ENCODE data around the gene CHRM5.

Gene CHRM5

GRCh38 chr15:34102175-34102925 lies 134.1 kb downstream of the CHRM5 start:
- no peak for DNase-seq

GRCh38 chr15:34106423-34106822 lies 138.1 kb downstream of the CHRM5 start:
- DNase-seq: no peak

DNA sequence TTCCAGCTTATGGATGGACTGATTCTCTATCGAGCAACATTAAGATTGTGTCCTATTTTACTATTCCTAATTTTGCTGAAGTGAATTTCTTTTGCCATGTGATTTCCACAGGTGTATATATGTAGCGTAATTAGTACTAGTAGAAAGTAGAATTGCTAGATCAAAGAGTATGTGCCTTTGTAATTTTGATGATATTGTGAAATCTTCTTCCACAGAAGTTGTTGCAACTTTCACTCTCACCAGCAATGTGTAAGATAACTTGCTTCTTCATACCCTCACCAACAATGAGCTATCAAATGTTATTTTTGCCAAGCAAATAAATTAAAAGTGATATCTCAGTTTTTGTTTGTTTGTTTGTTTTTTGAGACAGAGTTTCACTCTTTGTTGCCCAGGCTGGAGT lies 139.0 kb downstream of the CHRM5 start:
- DNase-seq: no peak

DNA sequence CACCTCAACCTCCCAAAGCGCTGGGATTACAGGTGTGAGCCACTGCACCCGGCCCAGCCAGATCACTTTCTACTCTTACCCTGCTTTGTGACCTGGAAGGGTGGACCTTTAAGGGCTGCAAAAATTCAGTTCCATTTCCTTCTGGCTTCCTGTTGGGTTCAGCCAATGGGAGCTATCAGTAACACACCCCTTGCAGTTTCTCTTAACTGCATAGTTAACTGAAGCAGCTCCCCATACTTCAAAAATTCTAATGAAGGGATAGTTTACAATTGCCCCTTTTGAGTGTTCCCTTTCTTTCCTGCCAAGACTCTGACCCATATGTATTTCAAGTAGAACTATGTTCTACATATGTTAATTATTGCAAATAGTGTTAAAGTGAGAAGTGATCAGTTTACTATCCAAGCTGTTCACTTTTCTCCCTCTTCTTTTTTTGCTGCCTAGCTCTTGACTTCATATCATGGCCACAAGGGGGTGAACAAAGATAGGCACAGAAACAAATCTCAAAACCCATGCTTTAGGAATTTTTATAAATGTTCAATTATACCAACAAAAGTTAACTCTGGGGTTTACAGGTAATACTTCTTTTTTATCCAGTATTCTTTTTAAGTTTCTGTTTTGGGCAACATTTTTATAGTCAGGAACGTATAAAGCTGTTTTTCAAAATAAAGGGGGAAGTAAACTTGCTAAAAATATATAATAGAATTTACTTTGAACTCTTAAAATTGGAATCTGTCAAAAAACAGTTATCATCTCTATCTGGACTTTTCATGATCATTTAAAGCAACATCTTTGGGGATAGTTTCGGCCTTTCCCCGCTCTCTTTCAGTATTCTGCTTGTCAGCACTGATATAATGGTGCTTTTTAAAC lies 141.7 kb downstream of the CHRM5 start:
- DNase-seq: peak; percentile 40

- no peak for DNase-seq
Measured at GRCh38 chr15:34111488-34111887, 143.2 kb downstream of the CHRM5 start.

- no peak for DNase-seq
Measured at GRCh38 chr15:34114215-34114614, 145.9 kb downstream of the CHRM5 start.

- DNase-seq: no peak
Measured at GRCh38 chr15:34114739-34115138, 146.4 kb downstream of the CHRM5 start.

DNA sequence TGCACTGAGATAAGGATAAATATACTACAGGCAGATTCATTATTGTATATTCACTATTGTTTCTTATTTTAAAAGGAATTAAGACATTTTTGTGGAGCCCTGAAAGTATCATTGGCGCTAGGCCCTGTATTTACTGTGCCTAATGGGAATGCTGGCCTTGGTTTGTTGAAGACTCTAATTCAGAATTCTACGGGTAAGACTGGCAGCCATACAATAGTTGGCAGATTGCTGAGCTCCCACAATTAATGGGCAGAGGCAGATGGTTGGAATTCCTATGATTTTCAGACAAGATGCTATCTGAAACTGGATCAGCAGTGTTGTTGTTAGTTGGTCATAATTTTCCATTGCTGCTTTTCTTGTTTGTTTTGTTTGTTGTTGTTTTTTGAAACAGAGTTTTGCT lies 148.3 kb downstream of the CHRM5 start:
- no peak for DNase-seq

Data from fibroblast of skin of right quadriceps (primary cell).